Subcutaneous abdominal adipose tissue (tissue), 5 donors: ENCODE data around the gene SLC12A2.

Experiments
- H3K27ac ChIP-seq: one replicate; pipeline ENCODE4 v1.7.0; 2013; ENCODE audit warnings: low read depth, mild to moderate bottlenecking, inconsistent platforms, low read length, moderate library complexity
- H3K27me3 ChIP-seq, 5 donors: one replicate each; pipeline ENCODE4 v1.7.0; 2013; ENCODE audit warnings: low read length in 5 of 5, inconsistent platforms in 1 of 5; ENCODE audit not compliant: control insufficient read depth in 5 of 5, insufficient read depth in 4 of 5
- H3K36me3 ChIP-seq, 5 donors: one replicate each; pipeline ENCODE4 v1.7.0; 2013; ENCODE audit warnings: low read length in 5 of 5; ENCODE audit not compliant: control insufficient read depth in 5 of 5, insufficient read depth in 5 of 5
- H3K4me1 ChIP-seq, 5 donors: one replicate each; pipeline ENCODE4 v1.7.0; 2013; ENCODE audit warnings: low read length in 5 of 5, mild to moderate bottlenecking in 3 of 5, moderate library complexity in 1 of 5; ENCODE audit not compliant: control insufficient read depth in 5 of 5, insufficient read depth in 5 of 5
- H3K4me3 ChIP-seq, 5 donors: one replicate each; pipeline ENCODE4 v1.7.0; 2013; ENCODE audit warnings: low read length in 5 of 5, low read depth in 1 of 5
- H3K9ac ChIP-seq, 5 donors: one replicate each; pipeline ENCODE4 v1.7.0; 2013; ENCODE audit warnings: low read length in 5 of 5, mild to moderate bottlenecking in 4 of 5, moderate library complexity in 3 of 5
- H3K9me3 ChIP-seq, 5 donors: one replicate each; pipeline ENCODE4 v1.7.0; 2013; ENCODE audit warnings: low read length in 5 of 5; ENCODE audit not compliant: control insufficient read depth in 5 of 5
- donor health status: healthy.
- donor health status: healthy.
- donor health status: healthy.
- donor health status: healthy.
- donor health status: healthy.

Gene SLC12A2

GRCh38 chr5:128146671-128147070 lies 63.1 kb downstream of the SLC12A2 start:
- Histone ChIP-seq H3K9me3 (no peaks in the 10 kb centered on the region), H3K4me1 (no peaks in the 10 kb centered on the region), H3K4me3 (no peak overlapping the region), H3K27me3 (no peaks in the 10 kb centered on the region), H3K9ac (no peak overlapping the region), H3K27ac (no peak overlapping the region), H3K36me3 (peaks cover 0 to 8% (median 4%) of the 10 kb centered on the region in 5 donors)

DNA sequence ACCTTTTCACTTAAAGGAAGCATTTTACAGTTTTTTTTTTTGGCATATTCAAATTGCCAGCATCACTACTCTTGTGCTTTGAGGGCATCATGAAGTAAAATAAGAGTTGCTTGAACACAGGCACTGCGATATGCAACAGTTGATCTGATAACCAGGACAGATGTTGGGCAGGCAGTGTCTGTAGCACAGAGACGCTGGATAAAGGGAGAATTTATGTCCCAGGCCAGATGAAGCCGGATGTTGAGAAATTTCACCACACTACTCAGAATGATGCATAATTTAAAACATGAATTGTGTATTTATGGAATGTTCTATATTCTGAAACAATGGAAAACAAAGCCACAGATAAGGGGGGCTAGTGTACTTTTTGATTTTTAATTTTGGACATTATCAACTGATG lies 71.4 kb downstream of the SLC12A2 start:
- no peaks in the 10 kb centered on the region for H3K27me3 ChIP-seq
- no peak overlapping the region for H3K4me3 ChIP-seq
- peaks cover 9 to 38% (median 16%) of the 10 kb centered on the region in 5 donors for H3K36me3 ChIP-seq
- H3K27ac ChIP-seq: no peak overlapping the region
- H3K4me1 ChIP-seq: no peaks in the 10 kb centered on the region
- no peaks in the 10 kb centered on the region for H3K9me3 ChIP-seq
- H3K9ac ChIP-seq: no peak overlapping the region

- peaks cover 9 to 38% (median 16%) of the 10 kb centered on the region in 5 donors for H3K36me3 ChIP-seq
- no peak overlapping the region for H3K27ac ChIP-seq
Observed at GRCh38 chr5:128155776-128156175, 72.2 kb downstream of the SLC12A2 start.

GRCh38 chr5:128156521-128156920 lies 73.0 kb downstream of the SLC12A2 start:
- Histone ChIP-seq H3K9ac (no peak overlapping the region), H3K27ac (no peak overlapping the region), H3K4me3 (no peak overlapping the region), H3K36me3 (peaks cover 9 to 34% (median 16%) of the 10 kb centered on the region in 5 donors), H3K9me3 (no peaks in the 10 kb centered on the region), H3K4me1 (no peaks in the 10 kb centered on the region), H3K27me3 (no peaks in the 10 kb centered on the region)

More at GRCh38 chr5:128155776-128156175, 72.2 kb downstream of the SLC12A2 start:
- Histone ChIP-seq H3K27me3 (no peaks in the 10 kb centered on the region), H3K9me3 (no peaks in the 10 kb centered on the region), H3K4me1 (no peaks in the 10 kb centered on the region), H3K9ac (no peak overlapping the region), H3K4me3 (no peak overlapping the region)

DNA sequence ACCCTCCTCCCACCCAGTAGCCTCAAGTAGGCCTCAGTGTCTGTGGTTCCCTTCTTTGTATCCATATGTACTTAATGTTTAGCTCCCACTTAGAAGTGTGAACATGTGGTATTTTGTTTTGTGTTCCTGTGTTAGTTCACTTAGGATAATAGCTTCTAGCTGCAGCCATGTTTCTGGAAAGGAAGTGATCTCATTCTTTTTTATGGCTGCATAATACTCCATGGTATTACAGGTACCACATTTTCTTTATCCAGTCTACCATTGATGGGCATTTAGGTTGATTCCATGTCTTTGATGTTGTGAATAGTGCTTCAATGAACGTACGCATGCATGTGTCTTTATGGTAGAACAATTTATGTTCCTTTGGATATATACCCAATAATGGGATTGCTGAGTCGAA lies 74.8 kb downstream of the SLC12A2 start:
- no peak overlapping the region for H3K4me3 ChIP-seq
- no peaks in the 10 kb centered on the region for H3K9me3 ChIP-seq
- H3K36me3 ChIP-seq: peaks cover 12 to 30% (median 22%) of the 10 kb centered on the region in 5 donors
- no peaks in the 10 kb centered on the region for H3K27me3 ChIP-seq
- H3K27ac ChIP-seq: no peak overlapping the region
- no peak overlapping the region for H3K9ac ChIP-seq
- H3K4me1 ChIP-seq: no peaks in the 10 kb centered on the region

DNA sequence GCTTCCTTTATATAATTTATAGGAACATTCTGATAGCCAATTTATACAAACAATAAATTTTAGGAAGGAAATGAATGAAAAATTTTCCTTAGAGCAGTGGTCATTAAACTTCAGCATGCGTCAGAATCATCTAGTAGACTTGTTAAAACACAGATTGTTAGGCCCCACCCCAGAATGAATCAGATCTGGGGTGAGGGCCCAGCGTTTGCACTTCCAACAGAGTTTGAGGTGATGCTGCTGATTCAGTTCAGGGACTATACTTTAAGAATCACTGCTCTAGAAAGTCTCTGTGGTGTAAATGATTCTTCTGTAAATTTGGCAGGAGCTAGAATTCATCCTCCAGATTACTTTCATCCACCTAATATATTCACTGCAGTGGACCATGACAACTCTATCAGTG lies 80.4 kb downstream of the SLC12A2 start:
- H3K4me3 ChIP-seq: no peak overlapping the region
- no peaks in the 10 kb centered on the region for H3K4me1 ChIP-seq
- H3K36me3 ChIP-seq: peaks cover 7 to 11% (median 7%) of the 10 kb centered on the region in 5 donors
- H3K27me3 ChIP-seq: no peaks in the 10 kb centered on the region
- no peak overlapping the region for H3K27ac ChIP-seq
- no peak overlapping the region for H3K9ac ChIP-seq
- H3K9me3 ChIP-seq: no peaks in the 10 kb centered on the region

- Histone ChIP-seq H3K4me1 (no peaks in the 10 kb centered on the region), H3K27ac (no peak overlapping the region), H3K36me3 (peaks cover 0 to 3% (median 2%) of the 10 kb centered on the region in 5 donors), H3K4me3 (no peak overlapping the region), H3K27me3 (no peaks in the 10 kb centered on the region), H3K9ac (no peak overlapping the region), H3K9me3 (no peaks in the 10 kb centered on the region)
Observed at GRCh38 chr5:128169401-128170017, 85.9 kb downstream of the SLC12A2 start.

GRCh38 chr5:128172102-128172501 lies 88.5 kb downstream of the SLC12A2 start:
- no peak overlapping the region for H3K9ac ChIP-seq
- H3K36me3 ChIP-seq: peaks cover 0 to 3% (median 2%) of the 10 kb centered on the region in 5 donors
- no peak overlapping the region for H3K27ac ChIP-seq
- H3K9me3 ChIP-seq: no peaks in the 10 kb centered on the region
- no peaks in the 10 kb centered on the region for H3K27me3 ChIP-seq
- H3K4me3 ChIP-seq: no peak overlapping the region
- no peaks in the 10 kb centered on the region for H3K4me1 ChIP-seq

- H3K27ac ChIP-seq: no peak overlapping the region
- no peaks in the 10 kb centered on the region for H3K9me3 ChIP-seq
- H3K9ac ChIP-seq: no peak overlapping the region
Observed at GRCh38 chr5:128174951-128175350, 91.4 kb downstream of the SLC12A2 start.

DNA sequence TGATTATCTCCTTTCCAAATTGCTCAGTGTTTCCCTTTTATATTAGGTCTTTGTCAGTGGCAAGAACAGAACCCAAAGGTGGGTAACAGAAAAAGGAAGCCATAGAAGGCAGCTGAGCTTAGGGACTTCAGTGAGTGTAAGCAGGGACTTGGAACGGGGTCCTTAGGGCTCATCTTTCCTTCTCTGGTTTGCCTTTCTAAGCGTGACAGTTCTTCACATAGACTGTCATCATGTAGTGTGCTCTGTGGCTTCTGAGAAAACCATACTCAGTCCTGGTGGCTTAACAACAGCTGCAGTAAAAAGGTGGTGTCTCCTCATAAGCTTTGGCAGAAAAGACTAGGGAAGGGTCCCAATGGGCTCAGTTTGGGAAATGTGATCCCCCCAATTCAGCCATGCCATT lies 108.8 kb downstream of the SLC12A2 start:
- no peaks in the 10 kb centered on the region for H3K4me1 ChIP-seq
- H3K27ac ChIP-seq: no peak overlapping the region
- H3K36me3 ChIP-seq: peaks cover 0 to 4% (median 0%) of the 10 kb centered on the region in 5 donors
- H3K4me3 ChIP-seq: no peak overlapping the region
- H3K9me3 ChIP-seq: no peaks in the 10 kb centered on the region
- H3K9ac ChIP-seq: no peak overlapping the region
- H3K27me3 ChIP-seq: no peaks in the 10 kb centered on the region

More at GRCh38 chr5:128174951-128175350, 91.4 kb downstream of the SLC12A2 start:
- H3K4me1 ChIP-seq: no peaks in the 10 kb centered on the region
- peaks cover 0 to 7% (median 5%) of the 10 kb centered on the region in 5 donors for H3K36me3 ChIP-seq
- no peak overlapping the region for H3K4me3 ChIP-seq
- no peaks in the 10 kb centered on the region for H3K27me3 ChIP-seq
